Endothelial cell of umbilical vein (primary cell): ENCODE results near the gene CHST14. TPM values are rescaled to one million over a fixed set of nuclear protein-coding genes. Genes with fewer than 3 reads are reported as not detected.

Experiments
- BruUV-seq: library from RNA; stranded (reverse); fragments of 400-500 nt; replicated peaks from 2 replicates; lab custom pipeline; 2021; lab: Mats Ljungman, UMichigan
- CTCF ChIA-PET: fragments of 300-600, 350-600 bp; sonication (Branson Sonifier 250); formaldehyde crosslinking; loops from one replicate; lab custom pipeline; 2021; ENCODE audit warnings: antibody characterized with exemption, inconsistent platforms; lab: Charles Lee
- POLR2A ChIA-PET: fragments of 300-600, 350-600 bp; sonication (Branson Sonifier 250); formaldehyde crosslinking; loops from one replicate; lab custom pipeline; 2021; ENCODE audit warnings: antibody characterized with exemption, inconsistent platforms; lab: Charles Lee
- DNase-seq: peaks from one replicate; pipeline ENCODE4 v3.0.0-alpha.2; 2011; ENCODE audit warnings: low read depth, low spot score
- FAIRE-seq: peaks from 2 replicates; lab custom pipeline; 2011; peaks lifted over from hg19 to GRCh38; lab: Jason Lieb, UNC
- H2AFZ ChIP-seq: 2 replicates; pipeline ENCODE4 v1.6.0; 2012; ENCODE audit warnings: low read depth, low read length, control low read depth, inconsistent platforms
- H3K27ac ChIP-seq: 2 replicates; pipeline ENCODE4 v1.5.1; 2011; ENCODE audit warnings: low read depth, mild to moderate bottlenecking, control low read depth, low read length, moderate library complexity; ENCODE audit not compliant: insufficient read depth
- H3K27me3 ChIP-seq, 2 experiments: 2 replicates each; pipeline versions ENCODE4 v1.6.0 to v1.6.1; 2011; ENCODE audit warnings: low read length in 2 of 2, mixed read lengths in 1 of 2; ENCODE audit not compliant: control insufficient read depth in 2 of 2, insufficient read depth in 2 of 2
- H3K36me3 ChIP-seq, 2 experiments: 2 replicates in 1 of 2; 3 replicates in 1 of 2; pipeline ENCODE4 v1.5.1; 2011; ENCODE audit warnings: low read length in 2 of 2, mild to moderate bottlenecking in 1 of 2, moderate library complexity in 1 of 2; ENCODE audit not compliant: control insufficient read depth in 2 of 2, insufficient read depth in 2 of 2; ENCODE audit errors: extremely low read depth in 1 of 2
- H3K4me1 ChIP-seq: 3 replicates; pipeline ENCODE4 v1.5.1; 2011; ENCODE audit warnings: mild to moderate bottlenecking, low read length; ENCODE audit not compliant: control insufficient read depth, insufficient read depth; ENCODE audit errors: extremely low read depth
- H3K4me2 ChIP-seq: 2 replicates; pipeline ENCODE4 v1.6.1; 2011; ENCODE audit warnings: low read length, control low read depth, mixed read lengths; ENCODE audit not compliant: insufficient read depth
- H3K4me3 ChIP-seq, 3 experiments: fragments of 200-600 bp in 1 of 3; sonication (generic), shearing (Covaris generic) in 1 of 3; replicated peaks in 1 of 3; 2 replicates each; pipeline ENCODE4 v1.5.1; 2011 to 2016; ENCODE audit warnings: control low read depth in 3 of 3, low read length in 3 of 3, mild to moderate bottlenecking in 2 of 3, inconsistent platforms in 1 of 3, low read depth in 1 of 3, moderate library complexity in 1 of 3; ENCODE audit not compliant: insufficient read depth in 1 of 3
- H3K79me2 ChIP-seq: 2 replicates; pipeline ENCODE4 v1.6.0; 2012; ENCODE audit warnings: low read length, inconsistent platforms; ENCODE audit not compliant: control insufficient read depth, insufficient read depth
- H3K9ac ChIP-seq: replicated peaks from 2 replicates; pipeline ENCODE3; 2011; ENCODE audit warnings: low read length, control low read depth; ENCODE audit not compliant: insufficient read depth; ENCODE audit errors: extremely low read depth
- H3K9me1 ChIP-seq: replicated peaks from 3 replicates; pipeline ENCODE4 v1.6.0; 2011; ENCODE audit warnings: mild to moderate bottlenecking, low read length; ENCODE audit not compliant: control insufficient read depth, insufficient read depth; ENCODE audit errors: extremely low read depth
- H3K9me3 ChIP-seq: replicated peaks from 2 replicates; pipeline ENCODE4 v1.5.1; 2012; ENCODE audit warnings: low read length, inconsistent platforms; ENCODE audit not compliant: control insufficient read depth, insufficient read depth
- H4K20me1 ChIP-seq: replicated peaks from 2 replicates; pipeline ENCODE3; 2011; ENCODE audit warnings: mild to moderate bottlenecking, low read length; ENCODE audit not compliant: control insufficient read depth, insufficient read depth; ENCODE audit errors: extremely low read depth
- EZH2 ChIP-seq: IDR thresholded peaks from 2 replicates; pipeline ENCODE4 v1.6.1; 2012; ENCODE audit warnings: borderline replicate concordance, low read depth, mild to moderate bottlenecking, moderate library complexity, low read length, inconsistent platforms; ENCODE audit not compliant: severe bottlenecking
- FOS ChIP-seq: IDR thresholded peaks from 2 replicates; pipeline ENCODE4 v1.6.1; 2011; ENCODE audit warnings: mild to moderate bottlenecking, low read length, moderate library complexity, borderline replicate concordance; ENCODE audit not compliant: insufficient read depth
- JUN ChIP-seq: IDR thresholded peaks from 2 replicates; pipeline ENCODE4 v1.6.1; 2011; ENCODE audit warnings: borderline replicate concordance, low read depth; ENCODE audit not compliant: insufficient read length, insufficient read depth
- MAX ChIP-seq: IDR thresholded peaks from 2 replicates; pipeline ENCODE4 v1.6.1; 2011; ENCODE audit not compliant: insufficient read depth, insufficient read length
- MYC ChIP-seq: IDR thresholded peaks from one replicate; pipeline ENCODE4 v1.6.1; 2011; ENCODE audit warnings: mild to moderate bottlenecking, low read depth, low read length
- POLR2A ChIP-seq: IDR thresholded peaks from 2 replicates; pipeline ENCODE4 v1.6.1; 2012; ENCODE audit warnings: low read depth, mild to moderate bottlenecking, control low read depth, low read length
- POLR2AphosphoS5 ChIP-seq: IDR thresholded peaks from 2 replicates; pipeline ENCODE4 v1.6.1; 2012; ENCODE audit warnings: low read depth, mild to moderate bottlenecking, control low read depth, low read length, moderate library complexity; ENCODE audit not compliant: insufficient read depth
- dilution Hi-C: fragments of 300-500 bp; cut with MboI; formaldehyde crosslinking; loops from one replicate; pipeline ENCODE4 v1.15.0; 2019; ENCODE audit warnings: low sequenced_read_pairs; ENCODE audit not compliant: extremely low pct_ligation_motif_present
- intact Hi-C: fragments of 100-400 bp; cut with micrococcal nuclease; formaldehyde crosslinking; loops from one replicate; pipeline ENCODE4 v1.10.0; 2022
- polyA plus RNA-seq, 4 experiments: library from polyadenylated mRNA; depleted of rRNA in 3 of 4; stranded (reverse) in 3 of 4; unstranded in 1 of 4; fragments of >200 nt; gene quantifications; 2 replicates each; pipeline versions ENCODE4 v1.2.1 to v1.2.3, GENCODE V29; 2011 to 2012; ENCODE audit warnings: missing spikeins in 1 of 4
- total RNA-seq: library from RNA; stranded (reverse); gene quantifications from 2 replicates; pipeline ENCODE4 v1.2.3, GENCODE V29; 2021
- TF ChIP-seq, protein P1 (sequence below), 2 donors: IDR thresholded peaks; 1 replicate in 1 of 2; 2 replicates in 1 of 2; pipeline ENCODE4 v1.5.1; 2011; ENCODE audit warnings: low read length in 2 of 2, mild to moderate bottlenecking in 2 of 2, moderate library complexity in 2 of 2, control low read depth in 1 of 2, inconsistent platforms in 1 of 2, low read depth in 1 of 2; ENCODE audit not compliant: insufficient read depth in 1 of 2; ENCODE audit errors: extremely low read depth in 1 of 2

The CHST14 gene
- total and polyA plus RNA-seq, 2 donors (not counting 3 experiments of a cell fraction or from before 2014, with no cell fraction given) = 35.1 to 49.2 TPM

GRCh38 chr15:40425681-40426080 lies 45.1 kb upstream of the CHST14 start:
- Histone ChIP-seq H3K4me3 (no peak overlapping the region), H3K36me3 (no peaks in the 10 kb centered on the region), H3K4me2 (no peak overlapping the region), H3K27ac (no peak overlapping the region), H4K20me1 (no peaks in the 10 kb centered on the region), H3K4me1 (no peaks in the 10 kb centered on the region), H3K9me1 (no peaks in the 10 kb centered on the region), H3K79me2 (no peaks in the 10 kb centered on the region), H3K9me3 (no peaks in the 10 kb centered on the region), H3K9ac (no peak overlapping the region), H2AFZ (no peak overlapping the region), H3K27me3 (peaks cover 6 to 9% of the 10 kb centered on the region in 2 experiments)
- ChIA-PET CTCF (interaction anchor here (0.6 to 6.9 kb wide), 6 partner anchors 10 to 146 kb away, joined by 3 to 113 read pairs (median 4); no protein-coding TSS in a partner anchor), POLR2A (no interaction called here)
- DNase-seq = no peak
- dilution Hi-C loops = no loop called here
- intact Hi-C loops = no loop called here
- peak; percentile 43 for FAIRE-seq
- TF ChIP-seq, protein P1, sequence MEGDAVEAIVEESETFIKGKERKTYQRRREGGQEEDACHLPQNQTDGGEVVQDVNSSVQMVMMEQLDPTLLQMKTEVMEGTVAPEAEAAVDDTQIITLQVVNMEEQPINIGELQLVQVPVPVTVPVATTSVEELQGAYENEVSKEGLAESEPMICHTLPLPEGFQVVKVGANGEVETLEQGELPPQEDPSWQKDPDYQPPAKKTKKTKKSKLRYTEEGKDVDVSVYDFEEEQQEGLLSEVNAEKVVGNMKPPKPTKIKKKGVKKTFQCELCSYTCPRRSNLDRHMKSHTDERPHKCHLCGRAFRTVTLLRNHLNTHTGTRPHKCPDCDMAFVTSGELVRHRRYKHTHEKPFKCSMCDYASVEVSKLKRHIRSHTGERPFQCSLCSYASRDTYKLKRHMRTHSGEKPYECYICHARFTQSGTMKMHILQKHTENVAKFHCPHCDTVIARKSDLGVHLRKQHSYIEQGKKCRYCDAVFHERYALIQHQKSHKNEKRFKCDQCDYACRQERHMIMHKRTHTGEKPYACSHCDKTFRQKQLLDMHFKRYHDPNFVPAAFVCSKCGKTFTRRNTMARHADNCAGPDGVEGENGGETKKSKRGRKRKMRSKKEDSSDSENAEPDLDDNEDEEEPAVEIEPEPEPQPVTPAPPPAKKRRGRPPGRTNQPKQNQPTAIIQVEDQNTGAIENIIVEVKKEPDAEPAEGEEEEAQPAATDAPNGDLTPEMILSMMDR (IDR thresholded peaks at IDR 0.05; ENCODE audit: extremely low read depth in 1 of 2, insufficient read depth in 1 of 2, low read depth in 1 of 2, low read length in 2 of 2) = no peak
- TF ChIP-seq EZH2 (no peak), POLR2A (no peak), FOS (no peak), MYC (no peak)
- BruUV-seq = no TSS peak

DNA sequence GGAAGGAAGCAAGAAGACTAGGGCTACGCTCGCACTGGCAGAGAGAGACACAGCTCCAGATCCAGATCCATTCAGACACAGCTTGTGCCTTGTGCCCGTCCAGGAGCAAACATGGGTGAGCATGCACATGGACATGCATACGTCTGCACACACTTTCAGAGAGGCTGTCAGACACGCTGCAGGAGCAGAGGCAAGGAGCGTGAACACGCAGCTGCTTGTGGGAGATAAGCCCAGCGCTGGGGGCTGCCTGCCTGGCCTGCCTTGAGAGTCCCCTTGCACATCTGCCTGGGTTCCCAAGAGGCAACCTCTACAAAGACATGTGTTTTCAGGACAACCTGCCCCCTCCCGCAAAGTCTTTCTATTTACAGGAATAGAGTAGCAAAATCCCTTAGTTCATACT lies 43.6 kb upstream of the CHST14 start:
- CTCF ChIA-PET = interaction anchor here (2.0 kb wide), 1 partner anchor 83 kb away, joined by 8 read pairs; no protein-coding TSS in a partner anchor
- H3K27ac ChIP-seq = no peak overlapping the region
- H3K9me1 ChIP-seq = no peaks in the 10 kb centered on the region
- TF ChIP-seq POLR2AphosphoS5 = no peak
- no peak for TF ChIP-seq JUN
- no peak for TF ChIP-seq MAX
- TF ChIP-seq, protein P1 (IDR thresholded peaks at IDR 0.05; ENCODE audit: extremely low read depth in 1 of 2, insufficient read depth in 1 of 2, low read depth in 1 of 2, low read length in 2 of 2) = no peak
- TF ChIP-seq FOS = no peak
- H3K4me2 ChIP-seq = no peak overlapping the region
- dilution Hi-C loops (no loop called here), intact Hi-C loops (no loop called here)
- no peaks in the 10 kb centered on the region for H3K79me2 ChIP-seq
- no peak overlapping the region for H3K9ac ChIP-seq
- FAIRE-seq (no peak), DNase-seq (no peak)
- BruUV-seq = no TSS peak
- no peaks in the 10 kb centered on the region for H3K36me3 ChIP-seq
- POLR2A ChIA-PET = no interaction called here
- H3K27me3 ChIP-seq = peaks cover 6 to 12% of the 10 kb centered on the region in 2 experiments
- no peak overlapping the region for H2AFZ ChIP-seq
- H3K4me3 ChIP-seq = no peak overlapping the region
- no peaks in the 10 kb centered on the region for H4K20me1 ChIP-seq
- H3K4me1 ChIP-seq = no peaks in the 10 kb centered on the region
- no peaks in the 10 kb centered on the region for H3K9me3 ChIP-seq
